HUES64 (cell line): ENCODE measurements around the gene ADCY7.

Source experiments
- H3K27ac ChIP-seq: 2 replicates; pipeline ENCODE4 v1.7.0; 2013; ENCODE audit warnings: low read depth, low read length, inconsistent platforms
- H3K27me3 ChIP-seq: 2 replicates; pipeline ENCODE4 v1.6.1; 2013; ENCODE audit warnings: mild to moderate bottlenecking, low read length; ENCODE audit not compliant: insufficient read depth
- H3K36me3 ChIP-seq: 2 replicates; pipeline ENCODE4 v1.6.1; 2013; ENCODE audit warnings: mild to moderate bottlenecking, low read length; ENCODE audit not compliant: insufficient read depth
- H3K4me1 ChIP-seq: 2 replicates; pipeline ENCODE4 v1.6.1; 2013; ENCODE audit warnings: mild to moderate bottlenecking, low read length, moderate library complexity; ENCODE audit not compliant: insufficient read depth
- H3K4me3 ChIP-seq: 2 replicates; pipeline ENCODE4 v1.5.1; 2013; ENCODE audit warnings: mild to moderate bottlenecking, low read length, moderate library complexity
- H3K9ac ChIP-seq: 2 replicates; pipeline ENCODE4 v1.6.1; 2013; ENCODE audit warnings: mild to moderate bottlenecking, low read depth, low read length
- H3K9me3 ChIP-seq: 2 replicates; pipeline ENCODE4 v1.6.1; 2013; ENCODE audit warnings: low read depth, low read length; ENCODE audit not compliant: insufficient read depth
- WGBS: fragments of 150-250, 120-280 bp; methylation state at CpG from one replicate; pipeline ENCODE4 v1.1.7; 2013; ENCODE audit warnings: missing lambda C conversion rate; 5-methylcytosine and 5-hydroxymethylcytosine counted together

Gene ADCY7

GRCh38 chr16:50251375-50252081, 14.8 kb upstream of the ADCY7 start:
- no peaks in the 10 kb centered on the region for H3K36me3 ChIP-seq
- no peak overlapping the region for H3K9ac ChIP-seq
- no peak overlapping the region for H3K4me3 ChIP-seq
- H3K27me3 ChIP-seq = peaks cover 6% of the 10 kb centered on the region
- no peak overlapping the region for H3K27ac ChIP-seq
- peaks cover 10% of the 10 kb centered on the region; the same call in 1 of the 2 replicates for H3K4me1 ChIP-seq
- 88% methylated on average over 15 of the region's 15 CpGs for WGBS
- no peaks in the 10 kb centered on the region for H3K9me3 ChIP-seq

DNA sequence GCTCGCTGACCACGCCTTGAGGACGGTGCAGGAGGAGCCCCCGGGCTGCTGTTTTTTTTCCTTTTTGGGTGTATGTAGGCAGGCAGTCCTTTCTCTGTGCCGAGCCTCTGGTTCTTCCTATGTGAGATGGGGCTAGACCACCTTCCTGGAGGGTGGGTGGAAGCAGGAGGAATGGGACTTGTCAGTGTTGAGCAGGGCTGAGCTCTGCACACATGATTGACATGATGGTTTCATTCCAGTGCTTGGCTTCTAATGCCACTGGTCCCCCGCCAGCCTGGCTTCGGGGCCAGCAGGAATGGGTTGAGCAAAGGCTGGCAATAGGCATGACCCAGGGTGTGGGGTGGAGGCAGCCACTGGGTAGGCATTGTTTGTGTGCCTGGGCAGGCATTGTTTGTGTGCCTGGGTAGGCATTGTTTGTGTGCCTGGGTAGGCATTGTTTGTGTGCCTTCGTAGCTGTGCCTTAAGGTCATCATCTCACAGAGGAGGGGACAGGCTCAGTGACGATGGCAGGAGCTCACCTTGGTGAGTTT, 14.2 kb upstream of the ADCY7 start:
- Histone ChIP-seq H3K4me3 (no peak overlapping the region), H3K27me3 (no peaks in the 10 kb centered on the region), H3K4me1 (peaks cover 10% of the 10 kb centered on the region; the same call in 1 of the 2 replicates), H3K9me3 (no peaks in the 10 kb centered on the region), H3K36me3 (no peaks in the 10 kb centered on the region), H3K27ac (no peak overlapping the region), H3K9ac (no peak overlapping the region)
- 89% methylated on average over 9 of the region's 9 CpGs for WGBS

DNA sequence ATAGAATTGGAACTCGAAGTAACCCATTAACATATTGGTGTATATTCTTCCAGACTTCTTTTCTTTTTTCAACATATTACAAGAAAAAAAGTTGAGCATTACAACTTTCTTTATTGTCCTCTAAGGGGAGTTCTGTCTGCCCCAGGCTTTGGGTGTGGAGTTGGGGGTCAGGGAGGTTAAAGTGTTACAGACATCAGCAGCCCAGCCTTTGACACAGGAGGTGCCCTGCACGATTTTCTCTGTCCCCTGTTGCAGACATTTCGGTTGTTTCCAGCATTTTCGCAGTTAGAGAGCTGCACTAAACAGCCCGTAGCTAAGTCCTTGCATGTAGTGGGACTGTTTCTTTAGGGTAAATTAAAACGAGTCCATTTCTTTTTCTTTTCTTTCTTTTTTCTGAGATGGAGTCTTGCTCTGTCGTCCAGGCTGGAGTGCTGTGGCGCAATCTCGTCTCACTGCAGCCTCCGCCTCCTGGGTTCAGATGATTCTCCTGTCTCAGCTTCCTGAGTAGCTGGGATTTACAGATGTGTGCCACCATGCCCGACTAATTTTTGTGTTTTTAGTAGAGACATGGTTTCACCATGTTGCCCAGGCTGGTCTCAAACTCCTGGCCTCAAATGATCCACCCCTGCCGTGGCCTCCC, 13.4 kb upstream of the ADCY7 start:
- Histone ChIP-seq H3K9me3 (no peaks in the 10 kb centered on the region), H3K4me1 (peaks cover 10% of the 10 kb centered on the region; the same call in 1 of the 2 replicates), H3K9ac (no peak overlapping the region), H3K27ac (no peak overlapping the region), H3K27me3 (no peaks in the 10 kb centered on the region), H3K4me3 (no peak overlapping the region), H3K36me3 (no peaks in the 10 kb centered on the region)
- WGBS = 92% methylated on average over 11 of the region's 12 CpGs

DNA sequence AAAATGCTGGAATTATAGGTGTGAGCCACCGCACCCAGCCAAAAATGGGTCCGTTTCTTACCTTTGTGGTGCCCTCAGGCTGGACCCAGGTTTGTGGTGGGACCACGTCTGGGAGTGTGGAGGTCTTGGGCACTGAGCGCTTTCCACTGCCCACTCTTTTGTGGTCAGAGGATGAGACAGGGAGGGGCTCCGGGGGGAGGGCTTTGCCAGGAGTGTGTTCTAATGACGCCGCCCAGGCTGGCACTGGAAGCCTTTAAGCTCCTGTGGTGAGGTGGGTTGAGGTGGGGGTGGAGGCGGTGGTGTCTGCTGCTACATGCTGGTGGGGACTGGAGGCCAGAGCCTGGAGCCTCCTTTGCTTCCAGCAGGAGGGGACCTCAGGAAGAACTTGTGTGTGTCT, 12.8 kb upstream of the ADCY7 start:
- Histone ChIP-seq H3K27ac (no peak overlapping the region), H3K9ac (no peak overlapping the region)
- 85% methylated on average over 8 of the region's 8 CpGs for WGBS

GRCh38 chr16:50254072-50254471, 12.3 kb upstream of the ADCY7 start:
- WGBS = 89% methylated on average over 7 of the region's 7 CpGs
- no peak overlapping the region for H3K27ac ChIP-seq
- H3K4me3 ChIP-seq = no peak overlapping the region
- H3K36me3 ChIP-seq = no peaks in the 10 kb centered on the region
- 0 out of 2 replicates have a peak, but pooled peaks cover 7% of the 10 kb centered on the region for H3K4me1 ChIP-seq
- H3K9me3 ChIP-seq = no peaks in the 10 kb centered on the region
- no peak overlapping the region for H3K9ac ChIP-seq
- H3K27me3 ChIP-seq = no peaks in the 10 kb centered on the region

More for the DNA sequence above, 12.8 kb upstream of the ADCY7 start:
- no peaks in the 10 kb centered on the region for H3K27me3 ChIP-seq
- no peak overlapping the region for H3K4me3 ChIP-seq
- no peaks in the 10 kb centered on the region for H3K9me3 ChIP-seq
- 0 out of 2 replicates have a peak, but pooled peaks cover 7% of the 10 kb centered on the region for H3K4me1 ChIP-seq
- no peaks in the 10 kb centered on the region for H3K36me3 ChIP-seq

DNA sequence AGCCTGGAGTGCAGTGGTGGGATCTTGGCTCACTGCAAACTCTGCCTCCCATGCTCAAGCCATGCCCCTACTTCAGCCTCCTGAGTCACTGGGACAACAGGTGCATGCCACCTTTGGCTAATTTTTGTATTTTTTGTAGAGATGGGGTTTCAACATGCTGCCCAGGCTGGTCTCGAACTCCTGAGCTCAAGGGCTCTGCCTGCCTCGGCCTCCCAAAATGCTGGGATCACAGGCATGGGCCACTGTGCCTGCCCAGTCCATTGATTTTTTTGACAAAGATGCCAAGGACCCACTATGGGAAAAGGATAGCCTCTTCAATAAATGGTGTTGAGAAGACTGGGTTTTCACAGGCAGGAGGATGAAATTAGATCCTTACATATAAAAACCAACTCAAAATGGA, 10.8 kb upstream of the ADCY7 start:
- Histone ChIP-seq H3K36me3 (no peaks in the 10 kb centered on the region), H3K27me3 (no peaks in the 10 kb centered on the region), H3K27ac (no peak overlapping the region), H3K4me3 (no peak overlapping the region), H3K4me1 (peaks cover 4% of the 10 kb centered on the region; the same call in 1 of the 2 replicates), H3K9me3 (no peaks in the 10 kb centered on the region), H3K9ac (no peak overlapping the region)
- 93% methylated on average over 2 of the region's 2 CpGs for WGBS

DNA sequence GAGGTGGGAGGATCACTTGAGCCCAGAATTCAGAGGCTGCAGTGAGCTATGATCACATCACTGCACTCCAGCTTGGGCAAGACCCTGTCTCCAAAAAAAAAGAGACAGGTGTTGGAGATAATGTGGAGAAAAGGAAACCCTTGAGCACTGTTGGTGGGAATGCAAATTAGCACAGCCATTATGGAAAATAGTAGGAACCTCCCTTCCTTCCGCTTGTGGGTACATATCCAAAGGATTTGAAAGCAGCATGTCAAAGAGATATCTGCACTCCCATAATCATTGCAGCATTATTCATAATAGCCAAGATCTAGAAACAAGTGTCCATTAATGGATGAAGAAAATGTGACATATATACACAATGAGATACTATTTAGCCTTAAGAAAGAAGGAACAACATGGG, 9.7 kb upstream of the ADCY7 start:
- Histone ChIP-seq H3K27me3 (no peaks in the 10 kb centered on the region), H3K36me3 (no peaks in the 10 kb centered on the region), H3K9me3 (no peaks in the 10 kb centered on the region), H3K9ac (no peak overlapping the region), H3K27ac (no peak overlapping the region), H3K4me1 (peaks cover 4% of the 10 kb centered on the region; the same call in 1 of the 2 replicates), H3K4me3 (no peak overlapping the region)
- 86% methylated on average over 1 of the region's 1 CpG for WGBS

- 93% methylated on average over 9 of the region's 9 CpGs for WGBS
Measured at GRCh38 chr16:50257876-50258275, 8.5 kb upstream of the ADCY7 start.

DNA sequence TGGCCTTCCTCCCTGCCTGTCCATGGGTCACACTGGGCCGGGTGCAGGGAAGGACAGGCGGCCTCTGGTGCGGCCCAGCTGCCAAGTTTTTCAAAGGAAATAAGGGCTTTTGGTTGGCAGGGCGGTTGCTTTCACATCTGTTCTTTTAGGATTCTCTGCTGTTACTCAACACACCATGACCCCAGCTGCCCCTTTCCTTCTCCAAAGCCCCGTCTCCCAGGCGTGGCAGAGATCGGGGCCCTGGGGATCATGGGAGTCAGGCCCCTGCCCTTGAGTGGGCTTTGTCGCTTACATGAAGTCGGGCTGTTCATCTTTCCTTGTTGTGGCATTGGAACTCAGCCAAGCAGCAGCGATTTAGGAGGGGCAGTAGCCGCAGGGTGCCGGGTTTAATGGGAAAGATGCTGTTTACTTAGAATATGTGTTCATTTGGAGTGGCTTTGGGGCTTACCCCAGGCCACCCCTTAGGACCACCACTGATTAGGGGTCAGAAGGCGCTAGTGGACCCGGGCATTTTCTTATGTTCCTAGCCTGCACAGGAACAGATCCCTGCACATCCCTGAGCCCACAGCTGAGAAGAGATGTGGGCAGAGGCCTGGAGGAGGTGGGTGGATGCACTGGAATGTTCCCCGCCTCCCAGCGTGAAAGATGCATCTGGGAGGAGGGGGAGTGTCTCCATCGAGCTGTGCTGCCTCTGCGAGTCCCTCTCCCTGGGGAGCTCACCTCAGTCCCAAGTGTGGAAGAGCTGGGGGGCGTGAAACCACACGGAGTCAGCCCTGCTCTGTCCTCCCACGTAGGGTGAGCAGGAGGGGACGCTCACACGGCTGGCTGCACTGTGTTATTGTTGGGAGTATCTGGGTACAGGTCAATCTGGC, 6.8 kb upstream of the ADCY7 start:
- peaks cover 4% of the 10 kb centered on the region; the same call in 1 of the 2 replicates for H3K4me1 ChIP-seq
- no peak overlapping the region for H3K9ac ChIP-seq
- no peaks in the 10 kb centered on the region for H3K27me3 ChIP-seq
- WGBS = 68% methylated on average over 23 of the region's 23 CpGs
- no peak overlapping the region; the same call in 1 of the 2 replicates for H3K27ac ChIP-seq
- no peaks in the 10 kb centered on the region for H3K9me3 ChIP-seq
- H3K4me3 ChIP-seq = no peak overlapping the region
- no peaks in the 10 kb centered on the region for H3K36me3 ChIP-seq

More at GRCh38 chr16:50257876-50258275, 8.5 kb upstream of the ADCY7 start:
- Histone ChIP-seq H3K36me3 (no peaks in the 10 kb centered on the region), H3K4me3 (no peak overlapping the region), H3K27ac (no peak overlapping the region), H3K9me3 (no peaks in the 10 kb centered on the region), H3K9ac (no peak overlapping the region), H3K4me1 (peaks cover 4% of the 10 kb centered on the region; the same call in 1 of the 2 replicates), H3K27me3 (no peaks in the 10 kb centered on the region)

GRCh38 chr16:50260206-50261159, 5.9 kb upstream of the ADCY7 start:
- Histone ChIP-seq H3K4me1 (peaks cover 4% of the 10 kb centered on the region; the same call in 1 of the 2 replicates), H3K9me3 (no peaks in the 10 kb centered on the region), H3K9ac (no peak overlapping the region), H3K4me3 (no peak overlapping the region), H3K36me3 (no peaks in the 10 kb centered on the region), H3K27me3 (no peaks in the 10 kb centered on the region), H3K27ac (no peak overlapping the region)
- 92% methylated on average over 9 of the region's 9 CpGs for WGBS
